Activated T-cell treated with anti-CD3 and anti-CD28 coated beads, Interleukin-2, amount 50 U/mL, for 72 hours (primary cell): ENCODE measurements around the gene CRYGS. TPM values are rescaled to one million over a fixed set of nuclear protein-coding genes. Genes with fewer than 3 reads are reported as not detected.

ENCODE experiments used
- ATAC-seq, 2 donors: fragments of 150-1000 bp; cut with Tn5 transposase; replicated peaks in 1 of 2; 2 replicates each; pipeline ENCODE4 v1.10.0; 2021; ENCODE audit warnings: moderate library complexity in 2 of 2, mild to moderate bottlenecking in 1 of 2
- DNase-seq, 2 donors: peaks; one replicate each; pipeline ENCODE4 v3.0.0; 2021 to 2022; ENCODE audit warnings: mixed read lengths in 1 of 2
- H3K27ac Mint-ChIP-seq: one replicate; pipeline ENCODE4 v1.8.0; 2022; ENCODE audit warnings: mild to moderate bottlenecking, moderate library complexity, mixed read lengths
- H3K27me3 Mint-ChIP-seq: one replicate; pipeline ENCODE4 v1.8.0; 2022; ENCODE audit warnings: low read depth, mixed read lengths
- H3K36me3 Mint-ChIP-seq, 2 donors: one replicate each; pipeline ENCODE4 v1.8.0; 2022; ENCODE audit warnings: mixed read lengths in 2 of 2, mild to moderate bottlenecking in 1 of 2; ENCODE audit not compliant: insufficient read depth in 2 of 2
- H3K4me1 Mint-ChIP-seq: one replicate; pipeline ENCODE4 v1.8.0; 2022; ENCODE audit warnings: low read depth, mixed read lengths
- H3K4me3 Mint-ChIP-seq, 2 donors: one replicate each; pipeline ENCODE4 v1.8.0; 2022; ENCODE audit warnings: mild to moderate bottlenecking in 2 of 2, mixed read lengths in 2 of 2, moderate library complexity in 2 of 2
- H3K9me3 Mint-ChIP-seq, 2 donors: one replicate each; pipeline ENCODE4 v1.8.0; 2022; ENCODE audit warnings: mixed read lengths in 2 of 2
- total RNA-seq, 2 donors: library from RNA; stranded (reverse); gene quantifications; one replicate each; pipeline ENCODE4 v1.2.3, GENCODE V29; 2022

Gene CRYGS
- total RNA-seq, 2 donors from 2014 or later, result 7.0 to 7.1 TPM

- ATAC-seq (no peak), DNase-seq (no peak)
- Mint-ChIP-seq H3K27ac (no peak overlapping the region), H3K4me3 (no peak overlapping the region), H3K27me3 (no peaks in the 10 kb centered on the region), H3K4me1 (peaks cover 13% of the 10 kb centered on the region), H3K9me3 (no peaks in the 10 kb centered on the region), H3K36me3 (no peaks in the 10 kb centered on the region)
Observed at GRCh38 chr3:186492385-186492984, 51.7 kb downstream of the CRYGS start.

- DNase-seq (no peak), ATAC-seq (no peak)
- Mint-ChIP-seq H3K27ac (no peak overlapping the region), H3K9me3 (no peaks in the 10 kb centered on the region), H3K27me3 (no peaks in the 10 kb centered on the region), H3K36me3 (no peaks in the 10 kb centered on the region), H3K4me1 (peaks cover 13% of the 10 kb centered on the region), H3K4me3 (no peak overlapping the region)
Observed at GRCh38 chr3:186489507-186489906, 54.7 kb downstream of the CRYGS start.

Other genes with a start within 250 kb of the CRYGS start
- 1 to 10 TPM in 1 of 2 donors, under 1 TPM in 1; 0.42 to 1.0 TPM for gene DGKG, start 182.1 kb downstream of the CRYGS start, total RNA-seq
- 10 to 100 TPM; 13.6 to 16.2 TPM for gene TBCCD1, start 23.0 kb upstream of the CRYGS start, total RNA-seq
- gene DNAJB11, start 26.3 kb upstream of the CRYGS start, total RNA-seq, result 10 to 100 TPM; 29.7 to 34.2 TPM
- under 1 TPM in 1 of 2 donors, not detected in 1; 0.14 TPM for gene AHSG, start 68.7 kb upstream of the CRYGS start, total RNA-seq
- gene FETUB, start 96.0 kb upstream of the CRYGS start, total RNA-seq, result not detected
- gene HRG, start 121.6 kb upstream of the CRYGS start, total RNA-seq, result not detected
- gene KNG1, start 173.0 kb upstream of the CRYGS start, total RNA-seq, result not detected
- 100 to 1,000 TPM; 353 to 492 TPM for gene EIF4A2, start 239.2 kb upstream of the CRYGS start, total RNA-seq